Upper lobe of right lung (tissue), 1 donor: ENCODE data around the gene LENEP. TPM values are rescaled to one million over a fixed set of nuclear protein-coding genes. Genes with fewer than 3 reads are reported as not detected.
A peak's percentile ranks its signal among the peaks of the same experiment; 100 is the strongest.

Experiments
- ATAC-seq: fragments of 200-7000 bp; cut with Tn5 transposase; one replicate; pipeline ENCODE4 v1.9.1; 2020; ENCODE audit warnings: mild to moderate bottlenecking, moderate library complexity
- DNase-seq: peaks from one replicate; pipeline ENCODE4 v3.0.0-alpha.2; 2020
- H3K27ac ChIP-seq: fragments of 200-600 bp; one replicate; pipeline ENCODE4 v1.8.0; 2022
- H3K27me3 ChIP-seq: fragments of 200-600 bp; one replicate; pipeline ENCODE4 v1.8.0; 2022; ENCODE audit warnings: mild to moderate bottlenecking
- H3K36me3 ChIP-seq: fragments of 200-600 bp; one replicate; pipeline ENCODE4 v1.8.0; 2022
- H3K4me1 ChIP-seq: fragments of 200-600 bp; one replicate; pipeline ENCODE4 v1.8.0; 2022
- H3K4me3 ChIP-seq: fragments of 200-600 bp; one replicate; pipeline ENCODE4 v1.8.0; 2022; ENCODE audit warnings: mild to moderate bottlenecking
- H3K9me3 ChIP-seq: fragments of 200-600 bp; one replicate; pipeline ENCODE4 v1.8.0; 2022
- CTCF ChIP-seq: fragments of 200-600 bp; IDR thresholded peaks from one replicate; pipeline ENCODE4 v1.8.0; 2022; ENCODE audit warnings: antibody characterized with exemption
- intact Hi-C: fragments of 100-400 bp; cut with DNase I; formaldehyde crosslinking; loops from one replicate; pipeline ENCODE4 v1.11.0; 2022
- long read RNA-seq: library from polyadenylated mRNA; unstranded; transcript quantifications from one replicate; pipeline ENCODE4 v2.0.0, GENCODE V29; 2021
- total RNA-seq: library from RNA; stranded (reverse); fragmentation: NEBNext Ultra II Directional; extraction: Animal tissue kit (Norgen Biotek cat#: 25700); gene quantifications from one replicate; pipeline ENCODE4 v1.2.1, GENCODE V29; 2021
- donor health status: DM: no; HTN: yes; CAD: no; lungs with severe emphysema.

Gene LENEP
- total RNA-seq = not detected
- long read RNA-seq = 0 reads

DNA sequence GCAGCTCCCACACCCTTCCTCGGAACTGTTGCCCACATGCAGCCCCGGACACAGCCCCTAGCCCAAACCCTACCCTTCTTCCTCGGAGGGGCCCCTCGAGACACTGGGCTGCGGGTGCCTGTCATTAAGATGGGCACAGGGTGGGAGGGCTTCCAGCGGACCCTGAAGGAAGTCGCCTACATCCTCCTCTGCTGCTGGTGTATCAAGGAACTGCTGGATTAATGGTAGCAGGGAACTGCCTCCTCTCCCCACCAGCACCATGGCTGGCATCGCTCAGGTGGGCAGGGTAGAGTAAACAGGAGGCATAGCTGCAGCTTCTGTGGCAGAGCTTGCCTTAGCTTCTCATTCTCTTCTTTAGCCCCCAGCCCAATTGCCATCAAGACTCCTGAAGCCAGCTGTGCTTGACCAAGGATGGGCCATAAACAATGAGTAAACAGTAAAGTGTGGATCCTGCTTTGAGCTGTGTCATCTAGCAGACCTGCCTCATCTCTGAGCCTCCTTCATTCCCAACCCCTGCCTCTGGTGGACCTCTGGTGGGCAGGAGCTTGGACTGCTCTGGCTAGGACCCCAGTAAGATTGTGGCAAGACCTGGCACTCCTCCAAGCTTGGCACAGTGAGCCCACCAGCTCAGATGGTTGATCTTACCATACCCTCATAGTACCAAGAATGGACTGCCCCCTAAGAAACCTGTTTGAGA lies at the start of gene LENEP:
Gene LENEP, plus strand, starts transcription at position 15 of the 697 bp plus-strand sequence. Its CDS starts 22 bp downstream, at position 37.
- no peaks in the 10 kb centered on the region for H3K9me3 ChIP-seq
- no peak for ATAC-seq
- TF ChIP-seq CTCF = no peak
- H3K27ac ChIP-seq = no peak within 1 kb of the TSS
- H3K4me3 ChIP-seq = no peak within 1 kb of the TSS
- H3K4me1 ChIP-seq = peaks cover 2% of the 10 kb centered on the region
- DNase-seq = peak; percentile 47
- no peaks in the 10 kb centered on the region for H3K27me3 ChIP-seq
- H3K36me3 ChIP-seq = peaks cover 27% of the 10 kb centered on the region
- intact Hi-C loops = no loop called here

DNA sequence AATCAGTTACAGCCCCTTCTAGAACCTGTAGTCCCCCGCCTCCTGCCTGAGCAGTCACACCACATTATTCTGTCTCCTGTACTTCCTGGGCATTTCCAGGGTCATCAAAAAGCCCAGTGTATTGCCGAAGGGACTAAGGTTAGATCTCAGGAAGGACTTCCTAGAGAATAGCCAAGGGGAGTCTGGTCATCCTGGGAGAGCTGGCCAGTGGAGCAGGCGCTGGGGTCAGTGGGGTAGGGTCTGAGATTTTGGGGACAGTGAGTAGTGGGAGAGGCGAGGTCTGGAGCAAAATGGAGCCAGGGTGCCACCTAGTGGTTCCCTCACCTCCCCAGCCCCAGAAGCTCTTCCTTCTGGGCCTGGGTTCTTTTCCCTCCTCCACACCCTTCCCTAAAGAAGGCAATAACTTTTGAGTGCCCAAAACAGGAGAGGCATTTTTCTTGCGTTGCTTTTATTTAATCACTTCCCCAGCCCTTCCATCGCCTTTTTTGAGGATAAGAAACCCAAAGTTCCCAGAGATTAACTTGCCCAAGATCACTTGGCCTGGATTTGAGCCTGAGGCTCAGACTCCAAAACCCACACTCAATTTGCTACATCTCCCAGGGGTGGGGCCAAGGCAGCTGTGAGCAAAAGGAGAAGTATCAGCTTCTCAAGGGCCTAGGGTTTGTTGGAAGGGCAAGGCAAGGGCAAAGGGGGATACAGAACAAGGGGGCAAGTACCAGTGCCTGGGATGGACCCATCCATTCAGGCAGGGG lies 49.6 kb upstream of the LENEP start:
- peak; percentile 73 for TF ChIP-seq CTCF
- Histone ChIP-seq H3K27me3 (no peaks in the 10 kb centered on the region), H3K36me3 (peaks cover 37% of the 10 kb centered on the region), H3K4me3 (no peak overlapping the region), H3K27ac (peak overlapping the region; percentile 51), H3K4me1 (peaks cover 28% of the 10 kb centered on the region), H3K9me3 (no peaks in the 10 kb centered on the region)
- no peak for DNase-seq
- intact Hi-C loops = no loop called here
- ATAC-seq = peak; percentile 56

DNA sequence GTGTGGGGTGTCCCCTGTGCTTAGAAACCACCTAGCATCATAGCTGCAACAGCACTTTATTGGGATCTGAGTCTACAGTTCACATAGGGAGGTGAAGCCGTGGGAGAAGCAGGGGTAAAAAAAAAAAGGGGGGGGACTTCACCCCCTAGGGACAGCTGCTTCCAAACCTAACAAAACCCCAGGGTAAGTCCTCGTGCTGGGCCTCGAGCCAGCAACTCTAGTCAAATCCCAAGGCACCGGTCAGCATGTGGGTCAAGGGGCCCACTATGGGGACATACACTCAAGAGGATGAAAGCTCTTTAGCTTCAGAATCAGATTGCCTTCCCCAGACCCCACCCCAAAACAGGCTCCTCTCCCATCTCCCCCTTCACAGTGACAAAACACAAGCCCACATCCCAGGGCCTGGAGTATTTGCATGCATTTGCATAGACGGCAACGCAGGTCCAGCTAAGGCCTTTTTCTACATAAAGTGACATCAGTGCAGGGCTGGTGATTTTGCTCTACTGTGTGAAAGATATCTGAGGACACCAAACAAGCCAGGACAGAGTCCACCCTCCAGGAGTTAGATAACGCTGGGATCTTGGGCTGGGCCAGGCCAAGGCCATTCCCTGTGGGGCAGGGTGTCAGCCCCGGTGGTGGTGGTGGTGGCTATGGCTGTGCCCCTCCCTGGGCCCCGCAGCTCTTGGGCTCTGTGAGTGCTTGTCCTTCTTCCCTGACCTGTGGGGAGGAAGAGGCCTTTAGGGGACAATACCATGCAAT lies 48.8 kb upstream of the LENEP start:
- no peak for DNase-seq
- no peak overlapping the region for H3K27ac ChIP-seq
- no peak for ATAC-seq
- intact Hi-C loops = no loop called here
- H3K27me3 ChIP-seq = no peaks in the 10 kb centered on the region
- H3K36me3 ChIP-seq = peaks cover 37% of the 10 kb centered on the region
- H3K4me1 ChIP-seq = peaks cover 28% of the 10 kb centered on the region
- no peak overlapping the region for H3K4me3 ChIP-seq
- H3K9me3 ChIP-seq = no peaks in the 10 kb centered on the region
- TF ChIP-seq CTCF = no peak

DNA sequence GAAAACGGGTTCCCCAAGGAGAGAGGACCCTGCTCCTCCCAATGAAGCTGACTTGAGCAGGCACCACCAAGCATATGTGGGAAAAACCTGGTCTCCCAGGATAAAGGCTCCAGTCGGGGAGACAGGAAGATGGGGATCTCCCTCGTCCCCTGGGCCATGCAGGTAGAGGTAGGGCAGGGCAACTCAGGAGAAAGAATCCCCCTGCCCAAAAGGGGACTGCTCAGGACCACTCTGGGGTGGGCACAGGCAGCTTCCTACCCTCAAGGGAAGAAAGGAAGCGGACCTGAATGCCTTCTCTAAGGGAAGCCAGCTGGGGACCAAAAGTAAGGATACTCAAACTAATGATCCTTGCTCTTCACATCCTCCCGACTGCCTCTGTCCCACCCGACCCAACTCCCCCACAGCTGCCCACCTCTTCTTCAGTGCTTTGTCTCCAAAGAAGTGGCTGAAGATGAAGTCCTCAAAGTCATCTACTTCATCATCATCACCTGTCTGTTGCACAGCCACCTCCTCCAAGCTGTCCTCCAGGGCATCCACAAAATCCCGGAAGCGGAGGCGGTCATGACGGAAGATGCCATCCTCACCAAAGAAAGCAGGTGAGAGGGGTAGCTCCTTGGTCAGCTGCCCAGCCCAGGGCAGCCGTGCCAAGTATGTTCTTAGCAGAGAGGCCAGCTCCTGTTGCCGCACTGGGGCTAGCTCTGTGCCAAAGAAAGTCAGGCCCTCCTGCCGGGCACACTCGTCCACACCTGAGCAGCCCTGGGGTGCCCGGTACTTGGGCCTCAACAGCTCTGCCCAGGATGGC lies 48.0 kb upstream of the LENEP start:
- Histone ChIP-seq H3K4me1 (peaks cover 28% of the 10 kb centered on the region), H3K27ac (no peak overlapping the region), H3K9me3 (no peaks in the 10 kb centered on the region), H3K36me3 (peaks cover 38% of the 10 kb centered on the region), H3K4me3 (no peak overlapping the region), H3K27me3 (no peaks in the 10 kb centered on the region)
- no peak for ATAC-seq
- DNase-seq = no peak
- intact Hi-C loops = no loop called here
- no peak for TF ChIP-seq CTCF
